Suppressor macrophage treated with lipopolysaccharide for 1 hour (primary cell): Measurements from ENCODE around the gene RMND5A.
A peak's percentile ranks its signal among the peaks of the same experiment; 100 is the strongest.

Experiments
- DNase-seq, 3 donors: peaks; one replicate each; pipeline ENCODE4 v3.0.0-alpha.2; 2020 to 2022

Gene RMND5A

GRCh38 chr2:86794861-86795260 lies 74.8 kb downstream of the RMND5A start:
- no peak for DNase-seq

DNA sequence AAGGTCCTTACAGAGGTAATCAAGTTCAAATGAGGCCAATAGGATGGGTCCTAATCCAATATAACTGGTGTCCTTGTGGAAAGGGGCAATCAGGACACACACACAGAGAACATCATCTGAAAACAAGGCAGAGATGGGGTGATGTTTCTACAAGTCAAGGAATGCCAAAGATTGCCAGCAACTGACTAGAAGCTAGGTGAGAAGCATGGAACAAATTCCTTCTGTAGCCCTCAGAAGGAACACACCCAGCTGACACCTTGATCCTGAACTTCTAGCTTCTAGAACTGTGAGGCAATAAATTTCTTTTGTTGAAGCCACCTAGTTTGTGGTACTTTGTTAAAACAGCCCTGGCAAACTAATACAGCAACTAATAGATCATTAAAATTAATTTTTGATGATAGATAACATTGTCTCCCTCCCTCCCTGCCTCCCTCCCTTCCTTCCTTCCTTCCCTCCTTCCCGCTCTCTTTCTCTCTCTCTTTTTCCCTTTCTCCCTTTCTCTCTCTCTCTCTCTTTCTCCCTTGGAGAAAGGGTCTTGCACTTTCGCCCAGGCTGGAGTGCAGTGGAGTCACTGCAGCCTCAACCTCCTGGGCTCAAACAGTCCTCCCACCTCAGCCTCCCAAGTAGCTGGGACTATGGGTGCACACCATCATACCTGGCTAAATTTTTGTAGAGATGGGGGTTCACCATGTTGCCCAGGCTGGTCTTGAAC lies 80.9 kb downstream of the RMND5A start:
- no peak for DNase-seq

- DNase-seq = no peak
Measured at GRCh38 chr2:86806059-86806857, 86.2 kb downstream of the RMND5A start.

- no peak for DNase-seq
Measured at GRCh38 chr2:86807133-86807467, 87.0 kb downstream of the RMND5A start.

GRCh38 chr2:86807468-86808275 lies 87.6 kb downstream of the RMND5A start:
- DNase-seq = peak; percentile 22 to 35 (median 22)

GRCh38 chr2:86808315-86809161 lies 88.4 kb downstream of the RMND5A start:
- DNase-seq = peak; percentile 84 to 90 (median 89)

- no peak for DNase-seq
Measured at GRCh38 chr2:86809481-86810121, 89.5 kb downstream of the RMND5A start.

DNA sequence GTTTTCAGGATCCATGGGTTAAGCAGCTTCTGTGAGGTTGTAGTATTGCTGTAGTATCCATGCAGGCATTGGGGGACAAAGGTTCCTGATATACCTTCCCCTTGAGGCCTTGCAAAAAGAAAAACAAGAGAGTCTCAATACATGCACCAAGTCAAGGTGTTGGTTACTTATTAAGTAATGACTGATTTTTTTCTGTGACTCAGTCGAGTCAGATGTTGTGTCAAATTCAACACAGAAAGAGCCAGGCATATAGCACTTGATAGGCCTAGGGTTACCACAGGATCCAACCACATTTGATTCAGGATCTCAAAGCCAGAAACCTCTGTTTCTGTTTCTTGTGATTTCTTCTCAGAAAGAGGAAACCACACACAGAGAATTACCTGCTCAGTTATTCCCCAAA lies 95.5 kb downstream of the RMND5A start:
- DNase-seq = no peak

DNA sequence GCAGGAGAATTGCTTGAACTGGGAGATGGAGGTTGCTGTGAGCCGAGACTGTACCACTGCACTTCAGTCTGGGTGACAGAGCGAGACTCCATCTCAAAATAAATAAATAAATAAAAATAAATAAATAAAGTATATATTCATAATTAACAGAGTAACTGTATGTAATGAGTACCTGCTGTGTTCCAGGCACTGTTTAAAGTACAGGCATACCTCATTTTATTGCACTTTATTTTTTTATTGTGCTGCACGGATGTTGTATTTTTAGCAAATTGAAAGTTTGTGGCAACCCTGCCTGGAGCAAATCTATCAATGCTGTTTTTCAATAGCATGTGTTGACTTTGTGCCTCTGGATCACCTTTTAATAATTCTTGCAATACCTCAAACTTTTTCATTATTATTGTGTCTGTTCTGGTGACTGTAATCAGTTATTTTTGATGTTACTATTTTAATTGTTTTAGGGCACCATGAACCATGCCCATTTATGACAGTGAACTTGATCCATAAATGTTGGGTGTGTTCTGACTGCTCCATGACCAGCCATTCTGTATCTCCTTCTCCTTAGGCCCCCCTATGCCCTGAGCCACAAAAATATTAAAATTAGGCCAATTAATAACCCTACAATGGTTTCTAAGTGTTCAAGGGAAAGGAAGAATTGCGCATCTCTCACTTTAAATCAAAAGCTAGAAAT lies 98.2 kb downstream of the RMND5A start:
- no peak for DNase-seq

GRCh38 chr2:86818957-86819356 lies 98.9 kb downstream of the RMND5A start:
- no peak for DNase-seq

DNA sequence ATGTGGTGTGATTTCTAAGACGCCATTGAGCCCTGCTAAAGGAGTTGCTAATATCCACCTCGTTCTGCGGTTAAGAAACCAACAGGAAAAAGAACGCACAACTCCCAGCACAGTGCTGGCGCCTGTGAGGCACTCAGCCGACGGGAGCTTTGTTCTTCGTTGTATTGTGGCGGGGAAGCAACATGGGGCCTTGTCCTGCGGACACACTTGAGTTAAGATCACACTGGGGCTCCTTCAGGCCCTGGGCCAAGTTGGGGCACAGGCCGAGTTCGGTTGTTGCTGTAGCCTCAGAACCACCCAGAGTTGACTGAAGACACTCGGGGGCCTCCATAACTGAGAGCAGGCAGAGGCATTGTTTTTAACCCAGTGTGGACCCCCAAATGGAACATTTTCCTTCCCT lies 101.2 kb downstream of the RMND5A start:
- no peak for DNase-seq

DNA sequence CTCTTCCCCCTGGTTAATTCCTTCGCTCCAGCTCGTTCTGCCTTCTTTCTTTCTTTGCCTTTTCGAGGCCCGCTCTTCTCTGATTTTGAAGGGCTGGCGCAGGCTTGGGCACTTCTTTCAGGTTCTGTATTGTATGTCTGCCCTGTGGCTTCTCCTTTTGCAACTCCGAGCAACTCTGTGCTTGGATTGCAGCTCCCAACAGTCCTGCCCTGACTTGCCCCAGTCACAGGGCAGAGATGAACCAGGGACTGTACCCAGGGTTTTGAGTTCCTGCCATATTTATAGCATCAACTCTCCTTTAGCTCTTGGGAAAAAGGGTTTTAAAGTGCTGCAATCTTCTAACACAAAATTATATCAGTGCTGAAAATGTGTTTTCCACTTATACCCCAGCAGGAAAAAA lies 101.8 kb downstream of the RMND5A start:
- DNase-seq = no peak

- DNase-seq = no peak
Measured at GRCh38 chr2:86822668-86823345, 102.7 kb downstream of the RMND5A start.

DNA sequence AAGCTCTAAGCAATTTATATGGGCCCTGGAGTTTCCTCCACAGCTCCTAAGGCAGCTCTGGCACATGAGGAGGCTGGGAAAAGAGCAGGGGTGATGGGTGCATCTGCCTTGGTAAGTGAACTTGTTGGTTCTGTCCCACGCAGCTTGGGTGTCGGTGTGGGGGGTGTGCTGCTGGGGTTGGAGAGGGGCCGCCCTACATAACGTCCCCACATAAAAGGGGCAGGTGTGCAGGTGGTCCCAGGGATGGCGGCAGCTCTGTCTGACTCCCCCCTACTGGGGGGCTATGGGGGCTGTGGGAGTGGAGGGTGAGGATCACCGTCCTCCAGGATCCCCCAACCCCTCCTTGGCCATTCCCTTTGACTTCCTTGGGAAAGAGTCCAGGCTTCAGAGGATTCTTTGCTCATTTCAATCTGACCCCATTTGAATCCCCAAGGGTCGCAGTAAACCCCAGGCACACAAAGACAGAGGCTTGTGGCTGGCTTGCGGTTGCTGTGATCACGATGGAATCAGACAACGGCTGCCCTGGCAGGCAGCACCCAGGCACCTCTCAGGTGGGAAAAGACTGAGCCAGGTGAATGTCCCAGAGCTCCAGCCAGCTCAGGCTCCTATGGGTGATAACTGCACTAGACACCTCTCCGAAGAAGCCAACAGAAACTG lies 105.1 kb downstream of the RMND5A start:
- DNase-seq = no peak

GRCh38 chr2:86825693-86826381 lies 105.7 kb downstream of the RMND5A start:
- DNase-seq = no peak

DNA sequence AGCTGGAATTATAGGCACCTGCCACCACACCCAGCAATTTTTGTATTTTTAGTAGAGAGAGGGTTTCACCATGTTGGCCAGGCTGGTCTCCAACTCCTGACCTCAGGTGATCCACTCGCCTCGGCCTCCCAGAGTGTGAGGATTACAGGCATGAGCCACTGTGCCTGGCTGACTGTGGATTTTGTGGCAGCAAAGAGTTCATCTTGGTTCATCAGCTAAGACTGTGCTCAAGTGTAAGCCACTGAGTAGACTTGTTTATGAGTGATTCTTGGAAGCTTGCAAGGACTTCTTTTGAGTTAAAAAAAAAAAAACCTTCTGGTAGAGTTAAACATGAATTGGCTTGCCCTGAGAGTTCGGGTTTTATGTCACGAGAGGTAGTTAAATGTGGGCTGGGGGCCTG lies 106.9 kb downstream of the RMND5A start:
- DNase-seq = no peak
